Endometrium (tissue), 2 donors: ENCODE results near the gene MTHFD2L.

Experiments
- FAIRE-seq: peaks from 2 replicates; lab custom pipeline; 2012; peaks lifted over from hg19 to GRCh38; lab: Jason Lieb, UNC
- donor health status: control.
- donor health status: control.

MTHFD2L gene

DNA sequence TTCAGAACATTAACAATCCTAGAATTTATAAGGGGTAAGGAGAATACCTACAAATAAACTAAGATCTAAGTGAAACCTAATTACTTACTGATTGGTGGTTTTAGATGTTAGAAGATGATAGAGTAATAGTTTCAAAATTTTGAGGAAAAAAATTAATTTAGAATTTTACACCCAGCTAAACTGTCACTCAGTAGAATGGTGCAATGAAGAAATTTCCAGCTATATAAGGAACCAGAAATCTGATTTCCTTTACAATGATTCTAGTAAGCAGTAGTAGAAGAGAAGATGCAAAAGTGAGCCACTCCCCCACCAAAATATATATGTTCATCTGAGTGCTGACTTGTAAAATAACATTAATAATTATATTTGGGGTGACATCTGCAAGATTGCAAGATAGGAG is 95.0 kb downstream of the MTHFD2L start:
- FAIRE-seq, result no peak

DNA sequence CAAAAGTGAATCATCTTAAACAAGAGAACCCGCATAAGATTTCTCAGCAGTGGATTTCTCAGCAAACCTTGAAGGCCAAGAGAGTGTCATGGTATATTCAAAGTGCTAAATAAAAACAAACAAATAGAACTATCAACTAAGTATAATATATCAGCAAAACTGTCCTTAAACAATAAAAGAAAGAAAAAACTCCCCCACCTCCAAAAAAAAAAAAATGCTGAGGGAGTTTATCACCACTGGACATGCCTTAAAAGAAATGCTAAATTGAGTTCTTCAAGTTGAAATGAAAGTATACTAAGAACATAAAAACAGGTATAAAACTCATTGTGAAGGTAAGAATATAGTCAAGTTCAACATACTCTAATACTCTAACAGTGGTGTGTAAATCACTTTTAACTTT is 96.5 kb downstream of the MTHFD2L start:
- no peak for FAIRE-seq

DNA sequence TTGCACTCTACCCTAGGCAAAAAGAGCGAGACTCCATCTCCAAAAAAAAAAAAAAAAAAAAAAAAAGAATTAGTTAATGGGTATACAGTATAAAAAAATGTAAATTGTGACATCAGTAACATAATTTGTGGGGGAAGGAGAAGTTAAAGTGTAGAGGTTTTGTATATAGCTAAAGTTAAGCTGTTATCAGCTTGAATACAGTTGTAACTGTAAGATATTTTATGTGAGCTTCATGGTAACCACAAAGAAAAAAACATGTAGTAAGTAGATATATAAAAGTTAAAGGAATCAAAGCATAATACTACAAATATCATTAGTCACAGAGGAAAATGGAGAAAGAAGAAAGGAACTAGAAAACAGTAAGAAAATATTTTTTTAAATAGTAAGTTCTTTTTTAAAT is 97.2 kb downstream of the MTHFD2L start:
- FAIRE-seq, result no peak

DNA sequence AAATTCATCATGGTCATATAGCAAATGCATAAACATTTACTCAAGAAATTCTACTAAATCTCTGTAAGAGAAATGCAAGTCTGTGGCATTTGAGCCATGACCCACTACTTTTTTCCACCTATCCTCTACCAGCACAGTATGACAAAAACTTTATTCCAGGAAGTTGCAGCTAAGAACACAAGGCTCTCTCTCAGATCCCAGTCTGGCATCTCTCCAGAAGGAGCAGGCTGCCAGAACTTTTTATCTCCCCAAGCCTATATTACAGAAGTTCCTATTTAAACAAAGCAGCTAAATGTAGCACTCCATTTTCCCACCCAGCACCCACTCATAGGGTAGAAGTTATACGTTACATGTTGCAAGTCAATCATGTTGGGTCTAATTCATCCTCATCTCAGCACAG is 101.0 kb downstream of the MTHFD2L start:
- no peak for FAIRE-seq

DNA sequence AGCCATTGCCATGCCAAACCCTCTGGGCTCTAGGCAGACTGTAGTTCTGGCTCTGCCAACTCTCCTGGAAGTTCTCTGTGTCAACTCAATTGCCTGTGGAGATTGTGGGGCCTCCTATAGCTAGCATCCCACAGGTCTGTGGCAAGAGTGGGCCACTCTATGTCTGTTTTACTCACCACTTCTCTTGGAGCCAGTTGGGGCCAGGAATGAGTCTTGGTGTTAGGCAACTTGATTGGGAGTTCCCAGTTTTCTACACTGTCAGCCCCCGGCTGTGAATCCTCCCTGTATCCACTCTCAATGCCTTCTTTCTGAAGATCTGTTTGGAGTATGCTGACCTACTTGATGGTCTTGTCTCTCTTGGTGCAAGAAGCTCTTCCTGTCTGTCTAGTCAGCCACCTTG is 102.1 kb downstream of the MTHFD2L start:
- no peak for FAIRE-seq

DNA sequence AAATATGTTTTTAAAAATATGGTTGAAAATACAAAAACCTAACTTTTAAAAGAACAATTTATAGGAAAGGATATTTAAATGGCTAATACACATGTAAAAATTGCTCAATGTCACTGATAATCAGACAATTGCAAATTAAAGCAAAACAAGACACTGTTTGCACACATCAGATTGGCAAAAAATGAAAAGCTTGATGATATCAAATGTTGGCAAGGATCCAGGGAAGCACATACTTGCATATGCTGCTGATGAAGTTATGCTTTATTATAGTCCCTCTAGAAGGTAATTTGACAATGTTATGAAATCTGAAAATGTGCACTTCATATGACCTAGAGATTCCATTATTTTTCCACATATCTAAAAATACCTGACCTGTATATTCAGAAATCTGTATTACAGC is 104.6 kb downstream of the MTHFD2L start:
- no peak for FAIRE-seq

DNA sequence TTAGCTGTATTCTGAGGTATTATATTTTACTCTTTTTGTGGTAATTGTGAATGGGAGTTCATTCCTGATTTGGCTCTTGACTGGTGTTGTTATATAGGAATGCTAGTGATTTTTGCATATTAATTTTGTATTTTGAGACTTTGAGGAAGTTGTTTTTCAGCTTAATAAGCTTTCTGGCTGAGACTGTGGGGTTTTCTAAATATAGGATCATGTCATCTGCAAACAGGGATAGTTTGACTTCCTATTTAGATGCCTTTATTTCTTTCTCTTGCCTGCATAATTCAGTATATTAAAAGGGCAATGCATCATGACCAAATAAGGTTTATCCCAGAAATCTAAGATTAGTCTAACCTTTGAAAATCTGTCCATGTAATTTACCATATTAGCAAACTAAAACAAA is 105.6 kb downstream of the MTHFD2L start:
- no peak for FAIRE-seq

DNA sequence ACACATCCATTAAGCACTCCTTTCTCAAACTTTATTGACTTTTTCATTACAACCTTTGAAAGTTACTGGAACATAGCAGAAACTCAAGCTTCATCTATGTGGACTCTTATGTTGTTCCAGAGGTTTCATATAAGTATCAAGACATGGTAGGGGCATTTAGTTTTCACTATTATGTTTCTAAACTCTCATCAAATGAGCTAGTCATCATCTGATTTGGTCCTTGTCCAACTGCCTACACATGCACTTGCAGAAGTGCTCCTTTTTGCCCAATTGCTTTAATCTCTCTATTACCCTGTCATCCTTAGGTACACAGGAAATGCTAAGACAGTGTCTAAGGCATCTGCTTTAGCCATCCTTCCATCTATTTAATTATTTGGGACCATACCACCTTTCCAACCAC is 108.2 kb downstream of the MTHFD2L start:
- no peak for FAIRE-seq

DNA sequence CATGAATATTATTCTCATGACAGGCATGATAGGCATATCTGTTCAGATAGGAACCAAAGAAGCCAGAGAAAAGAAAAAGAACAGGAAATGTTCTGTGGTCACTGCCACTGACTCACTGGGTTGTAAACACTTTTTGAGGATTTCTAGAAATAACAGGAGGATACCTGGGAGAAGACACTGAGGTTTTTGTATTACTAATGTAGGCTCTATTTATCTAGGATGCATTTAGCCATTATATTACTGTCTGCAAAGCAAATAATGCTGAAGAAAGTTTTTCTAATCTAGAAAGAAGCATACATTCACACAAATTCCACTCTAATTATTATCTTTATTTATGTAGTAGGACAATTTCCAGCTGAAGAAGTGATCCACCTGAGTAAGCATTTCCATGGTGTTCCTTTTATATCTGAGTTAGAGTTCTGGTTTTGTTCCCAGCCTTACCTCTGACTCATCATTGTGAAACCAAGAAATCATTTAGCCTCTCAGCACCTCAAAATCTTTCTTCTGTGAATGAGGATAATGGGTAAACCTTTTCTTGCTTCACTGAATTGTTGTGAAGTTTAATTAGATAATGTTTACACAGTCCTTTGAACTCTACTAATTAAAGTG is 110.2 kb downstream of the MTHFD2L start:
- no peak for FAIRE-seq

DNA sequence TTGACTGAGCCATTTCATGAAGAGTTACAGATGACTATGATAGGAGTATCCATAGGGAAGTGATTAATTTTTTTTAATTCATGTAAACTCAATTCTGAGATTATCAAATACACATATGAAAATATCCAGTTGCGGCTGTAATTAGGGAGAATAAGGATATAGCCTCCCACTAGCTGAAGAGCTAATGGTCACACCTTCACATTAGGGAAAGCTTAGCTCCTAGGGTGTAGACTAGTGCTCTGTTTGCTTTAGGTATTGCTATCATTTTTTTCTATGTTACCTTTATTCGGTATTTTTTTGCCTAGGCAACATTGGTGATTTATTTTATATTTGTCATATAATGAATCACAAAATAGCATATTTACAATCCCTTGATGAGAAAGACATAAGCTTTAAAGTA is 110.7 kb downstream of the MTHFD2L start:
- no peak for FAIRE-seq

DNA sequence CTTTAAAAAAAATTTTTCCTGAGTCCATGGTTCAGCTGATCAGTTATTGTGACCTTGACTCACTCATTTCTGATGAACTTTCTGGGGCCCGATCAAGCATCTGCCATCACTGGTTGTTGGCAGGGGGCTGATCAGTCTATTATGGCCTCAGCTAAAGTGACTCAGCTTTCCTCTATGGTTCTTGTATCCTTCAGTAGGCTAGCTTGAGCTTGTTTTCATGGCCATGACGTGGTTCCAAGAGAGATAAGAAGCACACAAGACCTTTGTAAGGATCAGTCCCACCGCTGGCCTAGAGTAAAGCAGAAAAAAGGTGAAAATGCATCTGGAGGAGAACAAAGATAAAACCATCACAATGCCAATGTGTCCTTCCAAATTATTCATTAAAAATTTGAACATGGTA is 120.6 kb downstream of the MTHFD2L start:
- FAIRE-seq, result no peak

DNA sequence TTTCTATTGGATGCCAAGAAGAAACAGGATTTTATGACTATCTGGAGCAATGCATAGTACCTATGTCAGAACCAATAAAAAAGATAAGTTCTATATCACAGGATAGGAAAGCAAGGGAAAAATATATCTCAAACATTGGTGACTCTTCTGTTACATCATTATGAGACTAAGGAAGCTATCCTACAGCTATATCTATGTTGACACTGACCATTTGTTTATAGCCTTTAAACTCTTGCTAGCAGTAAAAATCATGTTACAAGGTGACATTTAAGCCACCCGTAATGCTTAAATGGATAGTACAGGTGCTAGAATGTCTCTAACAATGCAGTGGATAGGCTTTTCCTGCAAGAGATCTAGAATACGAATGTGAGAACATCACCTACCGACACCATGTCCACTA is 121.8 kb downstream of the MTHFD2L start:
- FAIRE-seq, result no peak

DNA sequence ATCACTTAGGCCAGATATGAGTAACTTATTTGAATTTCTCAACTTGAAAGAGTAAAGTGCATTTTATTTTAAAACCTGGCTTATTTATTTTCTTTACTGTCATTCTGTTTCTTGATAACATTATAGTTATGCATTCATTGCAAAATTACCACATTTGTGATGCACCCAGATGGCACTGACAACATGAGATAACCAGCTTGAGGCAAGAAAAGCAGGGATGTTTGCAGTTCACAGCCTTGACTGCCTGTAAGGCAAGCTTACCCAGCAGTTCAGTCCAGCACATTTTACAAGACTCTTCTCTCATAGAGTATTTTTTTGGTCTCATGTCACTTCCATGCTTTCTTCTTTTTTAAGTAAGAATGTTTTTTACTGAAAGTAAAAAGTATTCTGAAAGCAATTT is 125.0 kb downstream of the MTHFD2L start:
- no peak for FAIRE-seq

DNA sequence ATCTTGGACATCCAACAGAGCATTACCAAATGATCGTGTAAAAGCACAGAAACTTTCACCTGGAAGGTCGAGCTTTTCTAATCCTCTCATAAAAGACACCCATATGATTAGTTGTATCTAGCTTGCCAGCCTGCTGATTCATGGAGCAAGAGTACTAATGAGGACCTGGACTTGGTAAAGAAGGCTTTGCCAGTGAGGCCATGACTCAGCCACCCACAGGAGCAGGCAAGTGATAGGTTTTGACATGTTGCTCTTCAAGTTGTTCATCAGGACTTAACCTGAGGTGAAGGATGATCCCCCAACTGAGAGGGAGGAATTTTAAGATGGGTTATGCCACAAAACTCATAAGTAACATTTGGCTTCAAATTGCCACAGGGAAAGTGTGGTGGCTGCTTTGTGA is 125.7 kb downstream of the MTHFD2L start:
- FAIRE-seq, result no peak

DNA sequence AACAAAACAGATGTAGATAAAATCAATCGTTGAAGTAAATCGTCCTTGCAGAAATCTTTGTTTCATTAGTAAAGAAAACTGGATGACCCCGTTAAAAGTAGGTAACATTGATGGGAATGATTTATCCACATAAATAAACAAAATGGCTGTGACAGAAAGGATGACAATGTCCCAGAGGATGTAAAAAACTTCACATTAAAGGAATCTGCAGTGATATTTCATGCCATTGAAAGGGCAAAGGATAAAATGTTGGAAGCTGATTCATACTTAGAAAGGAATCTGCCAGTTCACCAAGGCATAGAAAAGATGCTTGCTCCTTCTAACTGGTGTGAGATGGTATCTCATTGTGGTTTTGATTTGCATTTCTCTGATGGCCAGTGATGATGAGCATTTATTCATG is 126.1 kb downstream of the MTHFD2L start:
- FAIRE-seq, result no peak

DNA sequence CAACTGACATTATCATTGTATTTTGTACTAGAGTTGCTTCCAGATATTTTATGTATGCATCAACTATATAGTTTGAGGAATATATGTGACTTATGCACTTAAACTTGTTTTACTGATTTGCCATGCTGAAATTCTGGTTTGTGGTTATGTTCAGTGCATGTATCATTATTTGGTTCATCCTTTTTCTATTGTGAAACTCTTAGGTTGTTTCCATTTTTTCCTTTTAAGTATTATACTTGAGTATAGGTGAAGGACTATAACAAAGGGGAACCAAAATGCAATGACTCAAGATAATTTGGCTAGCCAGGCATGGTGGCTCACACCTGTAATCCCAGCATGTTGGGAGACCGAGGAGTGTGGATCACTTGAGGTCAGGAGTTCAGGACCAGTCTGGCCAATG is 129.2 kb downstream of the MTHFD2L start:
- FAIRE-seq, result no peak

DNA sequence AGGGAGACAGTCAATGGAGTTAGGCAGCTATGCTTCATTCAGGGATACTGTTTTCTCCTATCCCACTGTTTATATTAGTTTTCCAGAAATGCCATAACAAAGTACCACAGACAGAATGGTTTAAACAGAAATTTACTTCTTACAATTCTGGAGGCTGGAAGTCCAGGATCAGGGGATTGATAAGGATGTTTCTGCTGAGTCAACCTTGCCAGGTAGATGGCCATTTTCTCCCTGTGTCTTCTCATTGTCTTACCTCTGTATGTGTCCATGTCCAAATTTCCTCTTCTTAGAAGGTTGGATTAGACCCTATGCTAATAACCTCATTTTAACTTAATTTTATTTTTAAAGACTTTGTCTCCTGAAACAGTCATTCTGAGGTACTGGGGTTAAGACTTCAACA is 129.9 kb downstream of the MTHFD2L start:
- FAIRE-seq, result no peak

DNA sequence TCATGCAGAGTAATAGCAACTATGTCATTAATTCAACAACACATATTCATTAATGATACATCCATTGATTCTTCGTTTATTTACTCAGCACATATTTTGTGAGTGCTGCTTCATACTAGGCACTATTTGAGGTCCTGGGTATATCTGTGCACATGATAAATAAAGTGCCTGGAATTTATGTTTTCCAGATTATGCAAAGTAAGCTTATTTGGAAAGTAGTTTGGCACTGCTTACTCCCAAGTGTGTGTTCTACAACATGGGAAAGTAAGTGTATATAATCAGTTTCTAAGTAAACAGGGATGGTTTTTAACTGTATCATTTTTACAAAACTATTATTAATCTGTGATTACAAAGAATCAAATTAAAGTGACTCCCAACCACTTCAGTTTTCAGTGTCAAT is 133.6 kb downstream of the MTHFD2L start:
- no peak for FAIRE-seq

DNA sequence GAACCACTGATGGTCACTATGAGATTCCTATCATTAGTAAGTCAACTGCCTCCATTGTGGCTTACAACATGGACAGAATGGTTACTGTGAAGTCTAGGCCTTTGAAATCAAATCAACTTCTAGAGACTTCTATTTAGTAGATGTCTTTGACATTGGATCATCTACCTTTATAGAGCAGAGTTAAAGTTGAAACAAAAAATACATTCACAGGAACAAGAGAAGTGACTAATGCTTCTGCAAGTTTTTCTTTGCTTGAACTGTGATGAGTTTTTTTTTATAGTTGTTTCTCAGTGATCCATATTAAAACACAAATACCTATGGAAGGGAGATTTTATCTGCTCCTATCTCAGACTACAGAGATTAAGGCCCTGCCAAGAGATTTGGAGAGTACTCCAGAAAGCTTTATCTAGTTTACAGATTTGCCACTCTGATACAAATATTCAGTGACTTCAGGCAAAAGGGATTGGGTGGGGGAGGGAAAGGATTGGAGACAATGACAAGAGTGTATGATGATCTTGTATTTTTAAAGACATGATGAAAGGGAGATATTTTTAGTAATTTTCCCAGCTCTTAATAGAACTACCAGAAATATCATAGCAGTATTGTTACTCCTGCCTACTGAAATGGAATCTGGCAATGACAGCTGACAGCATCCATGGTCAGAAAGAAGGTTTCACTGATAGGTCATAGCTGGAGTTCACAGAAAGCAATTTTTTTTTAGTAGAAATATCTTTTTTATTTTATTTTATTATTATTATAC is 134.4 kb downstream of the MTHFD2L start:
- no peak for FAIRE-seq

DNA sequence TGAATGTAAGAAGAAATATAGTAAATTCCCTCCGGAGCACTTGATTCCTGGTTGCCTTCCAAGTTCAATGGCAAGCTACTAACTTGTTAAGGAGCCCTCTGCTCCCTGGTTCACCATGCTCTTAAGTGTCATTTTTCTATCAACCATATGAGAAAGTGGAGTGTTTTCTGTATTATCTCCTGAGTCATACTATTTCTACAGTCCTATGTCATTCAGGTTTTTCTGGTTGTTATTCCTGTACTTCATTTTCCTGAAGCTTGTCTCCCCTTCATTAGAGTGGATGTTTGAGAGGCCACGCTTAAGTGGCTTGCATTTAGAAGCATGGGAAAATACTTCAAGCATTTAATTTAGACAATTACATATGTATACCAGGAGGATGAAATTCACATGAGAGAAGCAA is 135.6 kb downstream of the MTHFD2L start:
- no peak for FAIRE-seq

DNA sequence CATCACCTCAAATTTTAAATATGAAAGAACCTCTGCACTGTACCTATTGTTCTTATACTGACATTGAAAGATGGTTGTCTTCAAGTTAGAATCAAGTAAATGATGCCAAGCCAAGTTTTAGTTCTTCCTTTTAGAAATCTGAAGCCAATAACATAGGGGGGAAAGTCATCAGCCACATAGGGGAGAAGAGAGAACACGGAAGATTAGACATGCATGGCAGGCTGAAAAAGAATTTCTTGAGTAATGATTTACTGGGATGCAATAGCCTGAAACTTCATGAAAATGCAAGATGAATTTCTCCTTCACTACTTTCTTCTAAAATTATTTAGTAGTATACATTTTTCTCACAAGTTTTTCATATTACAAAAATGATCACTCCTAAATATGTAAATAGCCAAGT is 136.8 kb downstream of the MTHFD2L start:
- FAIRE-seq, result no peak

DNA sequence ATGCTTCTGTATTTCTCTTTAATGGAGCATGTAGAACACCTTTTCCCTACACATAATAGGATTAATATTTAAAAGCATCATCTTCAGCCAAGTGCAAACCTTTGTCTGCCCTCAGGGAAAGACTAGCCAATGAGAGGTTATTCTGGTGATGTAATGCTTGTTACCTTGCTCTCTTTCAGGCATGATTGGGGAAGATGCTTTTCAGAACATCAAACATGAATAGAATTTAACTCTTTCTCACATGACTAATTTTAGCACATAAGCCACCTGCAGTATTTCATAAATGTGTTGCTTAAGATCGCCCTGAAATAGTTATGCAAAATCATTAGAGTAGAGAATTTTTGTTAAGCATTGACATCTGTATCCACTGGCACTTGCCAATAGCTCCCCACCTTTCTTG is 139.6 kb downstream of the MTHFD2L start:
- FAIRE-seq, result no peak

DNA sequence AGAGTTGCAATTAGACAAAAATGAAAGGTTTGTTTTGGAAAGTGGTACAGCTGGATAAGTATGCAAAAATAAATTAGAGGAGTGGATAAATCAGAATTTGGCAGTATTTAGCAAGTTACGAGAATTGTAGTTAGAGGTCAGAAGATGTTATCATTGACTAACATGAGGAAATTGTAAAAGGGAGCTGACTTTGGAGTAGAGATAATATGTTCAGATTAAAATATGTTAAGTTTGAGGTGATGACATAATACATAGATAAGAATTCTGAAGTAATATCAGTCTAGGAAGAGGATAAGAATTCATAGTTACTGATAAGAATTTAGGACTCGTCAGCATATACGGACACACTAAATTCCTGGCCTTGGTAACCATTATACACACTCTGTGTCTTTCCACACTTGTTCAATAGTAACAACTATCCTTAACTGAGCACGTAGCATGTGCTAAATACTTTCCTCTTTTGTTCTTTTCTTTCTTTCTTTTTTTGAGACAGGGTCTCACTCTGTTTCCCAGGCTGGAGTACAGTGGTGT is 146.2 kb downstream of the MTHFD2L start:
- FAIRE-seq, result no peak

DNA sequence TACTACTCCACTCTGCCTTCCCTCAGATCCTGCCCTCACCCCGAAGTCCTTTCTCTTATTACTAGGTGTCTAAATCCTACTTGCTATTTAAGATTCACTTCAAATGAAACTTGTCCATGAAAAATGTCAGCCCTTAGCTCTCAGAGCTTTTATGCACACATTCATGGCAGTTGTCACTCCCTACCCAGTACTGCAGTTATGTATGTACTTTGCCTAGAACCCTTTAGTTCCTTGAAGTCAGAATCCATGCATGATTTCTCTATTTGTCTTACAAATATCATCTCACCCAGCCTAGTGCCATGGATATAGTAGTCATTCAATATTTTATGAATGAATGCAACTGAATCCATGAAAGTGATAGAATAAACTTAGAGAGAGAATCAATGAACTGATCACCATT is 147.1 kb downstream of the MTHFD2L start:
- FAIRE-seq, result no peak
